SJCRH30 (cell line): Measurements from ENCODE around the gene HSF5. TPM values are rescaled to one million over a fixed set of nuclear protein-coding genes. Genes with fewer than 3 reads are reported as not detected.

Experiments used
- DNase-seq, 2 experiments: peaks; one replicate each; pipeline ENCODE4 v3.0.0-alpha.2; 2015 to 2020
- H3K27ac ChIP-seq: fragments of 250-450 bp; sonication (Bioruptor Pico); 2 replicates; pipeline ENCODE4 v1.5.1; 2020; ENCODE audit warnings: mild to moderate bottlenecking, moderate library complexity
- H3K27me3 ChIP-seq: fragments of 250-450 bp; sonication (Bioruptor Pico); 2 replicates; pipeline ENCODE4 v1.5.1; 2020; ENCODE audit warnings: mild to moderate bottlenecking, moderate library complexity
- H3K36me3 ChIP-seq: fragments of 250-450 bp; sonication (Bioruptor Pico); 2 replicates; pipeline ENCODE4 v1.5.1; 2020; ENCODE audit warnings: mild to moderate bottlenecking, moderate library complexity
- H3K4me1 ChIP-seq: fragments of 250-450 bp; sonication (Bioruptor Pico); 2 replicates; pipeline ENCODE4 v1.5.1; 2020; ENCODE audit warnings: mild to moderate bottlenecking, moderate library complexity
- H3K4me3 ChIP-seq: fragments of 250-450 bp; sonication (Bioruptor Pico); 2 replicates; pipeline ENCODE4 v1.5.1; 2020; ENCODE audit warnings: mild to moderate bottlenecking, moderate library complexity
- H3K9me3 ChIP-seq: fragments of 250-450 bp; sonication (Bioruptor Pico); replicated peaks from 2 replicates; pipeline ENCODE4 v1.5.1; 2020; ENCODE audit warnings: mild to moderate bottlenecking, moderate library complexity
- total RNA-seq: library from RNA; depleted of rRNA; stranded (reverse); fragments of >200 nt; shearing (Covaris generic); gene quantifications from 2 replicates; pipeline ENCODE4 v1.2.3, GENCODE V29; 2014; rRNA removed

HSF5 gene, protein sequence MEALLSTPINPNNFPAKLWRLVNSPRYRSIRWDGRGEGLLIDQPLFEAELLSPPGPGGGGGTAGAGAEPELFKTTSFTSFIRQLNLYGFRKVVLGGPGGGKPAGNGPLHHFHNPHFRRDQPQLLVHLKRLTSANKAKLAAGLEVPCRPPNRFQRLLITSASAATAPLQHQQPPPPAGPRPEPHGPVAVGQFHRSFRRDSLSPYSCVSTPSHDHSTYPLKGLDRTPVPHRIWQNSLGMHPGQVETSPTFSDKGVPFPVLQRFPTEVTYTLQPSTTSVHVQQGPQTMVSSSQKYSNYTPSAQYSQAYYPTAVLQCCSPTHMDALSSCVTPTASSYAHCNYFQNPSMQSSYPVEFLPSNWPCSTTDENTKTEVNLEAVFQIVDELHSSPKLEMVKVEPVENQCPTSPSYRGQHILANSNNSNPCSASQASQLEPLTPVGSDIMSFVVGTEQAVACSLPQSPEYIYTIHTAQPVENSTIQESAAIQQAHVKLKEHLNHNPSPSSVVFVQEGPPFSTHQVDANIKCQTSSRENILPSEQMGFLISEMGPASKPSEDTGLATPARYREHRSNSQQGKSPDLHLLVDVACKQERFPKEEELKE
- not detected in 2 replicates for total RNA-seq

DNA sequence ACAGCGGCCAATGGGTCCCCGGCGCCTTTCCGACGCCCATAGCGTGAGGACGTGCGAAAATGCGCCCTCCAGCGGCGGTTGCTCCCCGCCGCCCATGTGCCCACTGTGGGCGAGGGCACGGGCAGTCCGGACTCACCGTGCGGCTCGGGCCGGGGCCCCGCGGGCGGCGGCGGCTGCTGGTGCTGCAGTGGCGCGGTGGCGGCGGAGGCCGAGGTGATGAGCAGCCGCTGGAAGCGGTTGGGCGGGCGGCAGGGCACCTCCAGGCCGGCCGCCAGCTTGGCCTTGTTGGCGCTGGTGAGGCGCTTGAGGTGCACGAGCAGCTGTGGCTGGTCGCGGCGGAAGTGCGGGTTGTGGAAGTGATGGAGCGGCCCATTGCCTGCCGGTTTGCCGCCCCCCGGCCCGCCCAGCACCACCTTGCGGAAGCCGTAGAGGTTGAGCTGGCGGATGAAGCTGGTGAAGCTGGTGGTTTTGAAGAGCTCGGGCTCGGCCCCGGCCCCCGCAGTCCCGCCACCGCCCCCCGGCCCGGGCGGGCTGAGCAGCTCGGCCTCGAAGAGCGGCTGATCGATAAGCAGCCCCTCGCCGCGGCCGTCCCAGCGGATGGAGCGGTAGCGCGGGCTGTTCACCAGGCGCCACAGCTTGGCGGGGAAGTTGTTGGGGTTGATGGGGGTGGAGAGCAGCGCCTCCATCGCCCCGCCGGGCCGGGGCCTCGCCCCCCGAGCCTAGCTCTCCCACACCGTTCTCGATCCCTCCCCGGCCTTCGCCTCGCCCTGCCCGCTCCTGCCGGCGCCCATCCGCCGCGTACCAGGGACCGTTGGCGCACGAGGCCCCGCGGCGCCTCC, at the start of gene HSF5:
TSS of gene HSF5 (minus strand) at position 820 of the 839 bp plus-strand sequence. CDS start at position 686, 134 bp downstream.
- H3K27ac ChIP-seq, result no peak within 1 kb of the TSS
- H3K27me3 ChIP-seq, result no peaks in the 10 kb centered on the region
- 0 out of 2 replicates have a peak, but pooled peaks cover 4% of the 10 kb centered on the region for H3K9me3 ChIP-seq
- peaks cover 33% of the 10 kb centered on the region for H3K36me3 ChIP-seq
- no peak for DNase-seq
- no peak within 1 kb of the TSS for H3K4me3 ChIP-seq
- no peaks in the 10 kb centered on the region for H3K4me1 ChIP-seq

DNA sequence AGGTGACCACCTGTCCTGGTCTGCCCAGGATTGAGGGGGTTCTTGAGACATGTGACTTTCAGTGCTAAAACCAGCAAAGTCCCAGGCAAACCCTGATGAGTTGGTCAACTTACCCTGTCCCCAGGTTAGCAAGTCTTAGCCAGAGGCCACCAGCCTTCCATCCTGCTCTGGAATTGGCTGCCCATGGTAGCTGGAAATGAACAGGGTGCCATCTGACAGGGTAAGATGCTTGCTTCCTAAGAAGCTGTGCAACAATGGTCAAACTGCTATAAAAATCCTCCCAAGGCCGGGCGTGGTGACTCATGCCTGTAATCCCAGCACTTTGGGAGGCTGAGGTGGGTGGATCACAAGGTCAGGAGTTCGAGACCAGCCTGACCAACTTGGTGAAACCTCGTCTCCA, 49.1 kb upstream of the HSF5 start:
- H3K4me3 ChIP-seq, result no peak overlapping the region
- no peaks in the 10 kb centered on the region for H3K9me3 ChIP-seq
- peaks cover 51% of the 10 kb centered on the region for H3K4me1 ChIP-seq
- no peak for DNase-seq
- no peaks in the 10 kb centered on the region for H3K27me3 ChIP-seq
- H3K27ac ChIP-seq, result peak overlapping the region; percentile 41
- no peaks in the 10 kb centered on the region for H3K36me3 ChIP-seq

DNA sequence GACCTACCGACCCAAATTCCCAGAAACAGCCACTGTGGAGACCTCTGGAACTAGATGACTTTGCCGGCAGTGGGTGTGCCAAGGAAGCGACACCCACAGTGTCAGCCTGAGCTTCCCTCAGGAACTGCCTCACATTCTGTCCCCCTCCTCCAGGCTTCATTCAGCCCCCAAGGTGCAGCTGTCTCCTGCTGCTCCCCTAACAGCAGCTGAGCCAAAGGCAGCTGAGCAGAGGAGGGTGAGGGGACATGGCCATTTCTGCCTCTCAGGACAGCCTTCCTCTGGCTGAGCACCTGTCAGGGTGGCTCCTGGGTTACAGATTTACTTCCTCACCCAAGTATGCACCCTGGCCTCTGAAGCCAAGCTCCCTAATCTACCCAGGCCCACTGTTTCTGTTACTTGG, 48.3 kb upstream of the HSF5 start:
- Histone ChIP-seq H3K9me3 (no peaks in the 10 kb centered on the region), H3K4me3 (no peak overlapping the region), H3K27me3 (no peaks in the 10 kb centered on the region), H3K27ac (peak overlapping the region; percentile 41), H3K36me3 (no peaks in the 10 kb centered on the region), H3K4me1 (peaks cover 51% of the 10 kb centered on the region)
- DNase-seq, result peak; percentile 70 to 82

DNA sequence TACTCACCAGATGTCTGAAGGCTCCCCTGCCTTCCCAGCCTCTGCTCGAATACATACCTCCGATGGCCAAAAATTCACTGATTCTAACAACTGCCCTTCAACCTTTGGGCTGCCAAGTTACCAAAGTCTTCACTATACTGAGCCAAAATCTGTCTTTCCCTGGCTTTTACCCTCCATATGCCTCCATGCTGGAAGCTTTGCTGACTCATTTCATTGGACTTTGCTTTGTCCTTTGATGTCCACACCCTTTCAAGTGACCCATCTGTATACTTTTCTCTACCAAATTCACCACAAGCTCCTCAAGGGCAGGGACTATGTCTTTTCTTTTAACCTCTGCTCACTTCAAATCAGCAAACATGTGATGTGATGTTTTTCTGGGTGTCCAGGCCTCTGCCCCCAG, 47.2 kb upstream of the HSF5 start:
- Histone ChIP-seq H3K9me3 (no peaks in the 10 kb centered on the region), H3K4me3 (no peak overlapping the region), H3K27ac (no peak overlapping the region), H3K36me3 (no peaks in the 10 kb centered on the region), H3K4me1 (peaks cover 51% of the 10 kb centered on the region), H3K27me3 (no peaks in the 10 kb centered on the region; the same call in 1 of the 2 replicates)
- no peak for DNase-seq

DNA sequence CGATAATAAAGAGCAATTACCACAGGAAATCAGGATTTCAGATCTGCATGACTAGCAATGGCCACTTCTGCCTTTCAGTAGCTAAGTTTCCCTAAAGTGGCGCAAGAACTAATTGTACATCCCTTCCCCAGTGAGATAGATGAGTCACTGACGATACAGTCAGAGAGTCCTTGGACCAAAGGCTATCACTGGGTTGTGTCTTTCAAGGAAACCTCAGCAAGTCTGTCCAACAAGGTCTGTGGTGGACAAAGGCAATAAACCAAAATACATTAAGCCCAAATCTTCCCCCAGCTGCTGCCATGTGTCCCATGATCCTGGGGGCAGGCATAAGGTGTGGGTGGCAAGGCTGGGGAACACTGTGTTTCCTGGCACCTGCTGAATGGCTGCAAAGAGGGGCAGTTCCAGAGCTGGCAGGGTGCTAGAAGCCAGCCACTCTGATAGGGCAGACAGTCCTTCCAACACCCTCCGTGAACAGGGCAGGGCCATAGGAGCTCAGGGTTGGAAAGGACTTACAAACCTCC, 46.8 kb upstream of the HSF5 start:
- Histone ChIP-seq H3K9me3 (no peaks in the 10 kb centered on the region), H3K36me3 (no peaks in the 10 kb centered on the region), H3K27me3 (no peaks in the 10 kb centered on the region; the same call in 1 of the 2 replicates), H3K4me1 (peaks cover 51% of the 10 kb centered on the region), H3K4me3 (no peak overlapping the region), H3K27ac (no peak overlapping the region)
- no peak for DNase-seq

DNA sequence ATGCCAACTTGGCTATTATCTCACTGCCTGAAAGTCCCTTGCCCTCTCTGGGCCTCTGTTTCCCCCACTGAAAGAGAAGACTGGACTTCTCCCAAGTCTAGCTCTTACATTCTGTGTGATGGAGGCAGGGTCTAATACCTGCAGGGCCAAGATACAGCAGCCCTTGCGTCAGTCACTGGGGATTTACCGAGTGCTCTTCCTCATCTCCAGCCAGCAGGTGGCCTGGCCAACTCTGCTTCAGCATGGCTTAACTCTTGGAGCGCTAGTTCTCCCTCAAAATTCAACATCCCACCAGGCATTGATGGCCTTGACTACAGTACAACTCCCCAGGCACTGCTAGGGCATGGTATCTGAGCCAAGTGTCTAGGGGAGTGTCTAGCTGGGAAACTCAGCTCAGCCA, 46.1 kb upstream of the HSF5 start:
- Histone ChIP-seq H3K27ac (no peak overlapping the region; the same call in 1 of the 2 replicates), H3K36me3 (no peaks in the 10 kb centered on the region), H3K4me3 (no peak overlapping the region), H3K4me1 (peaks cover 51% of the 10 kb centered on the region), H3K9me3 (no peaks in the 10 kb centered on the region), H3K27me3 (no peaks in the 10 kb centered on the region; the same call in 1 of the 2 replicates)
- no peak for DNase-seq

DNA sequence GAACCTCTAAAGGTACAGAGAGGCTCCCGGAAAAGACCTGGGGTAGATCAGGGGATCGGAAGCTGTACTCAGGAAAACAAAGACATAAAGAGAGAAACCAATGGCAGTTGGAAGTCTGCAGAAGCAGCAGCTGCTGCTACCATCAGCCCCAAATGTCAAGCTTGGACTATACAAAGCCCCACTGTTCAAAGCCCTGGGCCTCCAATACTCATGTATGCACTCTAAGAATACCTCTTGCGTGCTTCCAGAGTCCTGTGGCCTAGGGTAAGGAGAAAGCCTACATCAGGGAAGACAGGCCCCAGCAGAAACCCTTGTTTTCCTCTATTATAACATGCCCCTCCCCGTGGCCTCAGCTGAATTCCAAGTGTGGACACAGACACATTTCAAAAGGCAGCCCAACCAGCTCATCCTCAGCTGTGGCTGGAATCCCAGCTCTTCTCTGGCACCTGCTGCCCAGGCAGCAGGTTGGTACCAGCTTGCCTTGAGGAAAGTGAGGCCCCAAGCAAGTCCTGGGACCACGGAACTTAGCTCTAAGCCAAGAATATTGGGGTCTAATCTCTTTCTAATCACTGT, 45.5 kb upstream of the HSF5 start:
- Histone ChIP-seq H3K4me3 (no peak overlapping the region), H3K27ac (peak overlapping the region; percentile 78)

DNA sequence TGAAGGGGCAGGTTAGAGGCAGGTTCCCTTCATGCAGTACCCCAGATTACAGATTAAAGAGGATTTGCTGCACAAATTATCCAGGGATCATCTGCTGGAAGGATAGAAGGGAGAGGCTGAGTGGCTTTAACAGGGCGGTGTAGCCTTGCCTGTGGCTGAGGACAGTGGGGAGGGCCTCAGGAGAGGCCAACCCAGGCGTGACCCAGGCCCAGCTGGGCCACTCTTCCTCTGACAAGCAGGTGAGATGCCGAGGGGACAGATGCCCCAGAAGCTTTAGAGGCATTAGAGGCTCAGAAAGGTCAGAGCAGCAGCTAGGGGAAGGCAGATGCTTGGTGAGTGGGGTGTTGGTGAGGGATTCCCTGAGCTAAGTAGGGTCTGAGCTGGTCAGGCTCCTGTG, 44.3 kb upstream of the HSF5 start:
- H3K4me3 ChIP-seq, result peak overlapping the region; percentile 59
- H3K4me1 ChIP-seq, result peaks cover 51% of the 10 kb centered on the region
- no peaks in the 10 kb centered on the region; the same call in 1 of the 2 replicates for H3K27me3 ChIP-seq
- H3K9me3 ChIP-seq, result no peaks in the 10 kb centered on the region
- H3K36me3 ChIP-seq, result no peaks in the 10 kb centered on the region
- no peak overlapping the region for H3K27ac ChIP-seq
- no peak for DNase-seq

More for the DNA sequence above, 45.5 kb upstream of the HSF5 start:
- H3K4me1 ChIP-seq, result peaks cover 51% of the 10 kb centered on the region
- DNase-seq, result peak; percentile 64 to 86
- H3K9me3 ChIP-seq, result no peaks in the 10 kb centered on the region
- H3K36me3 ChIP-seq, result no peaks in the 10 kb centered on the region
- H3K27me3 ChIP-seq, result no peaks in the 10 kb centered on the region; the same call in 1 of the 2 replicates

DNA sequence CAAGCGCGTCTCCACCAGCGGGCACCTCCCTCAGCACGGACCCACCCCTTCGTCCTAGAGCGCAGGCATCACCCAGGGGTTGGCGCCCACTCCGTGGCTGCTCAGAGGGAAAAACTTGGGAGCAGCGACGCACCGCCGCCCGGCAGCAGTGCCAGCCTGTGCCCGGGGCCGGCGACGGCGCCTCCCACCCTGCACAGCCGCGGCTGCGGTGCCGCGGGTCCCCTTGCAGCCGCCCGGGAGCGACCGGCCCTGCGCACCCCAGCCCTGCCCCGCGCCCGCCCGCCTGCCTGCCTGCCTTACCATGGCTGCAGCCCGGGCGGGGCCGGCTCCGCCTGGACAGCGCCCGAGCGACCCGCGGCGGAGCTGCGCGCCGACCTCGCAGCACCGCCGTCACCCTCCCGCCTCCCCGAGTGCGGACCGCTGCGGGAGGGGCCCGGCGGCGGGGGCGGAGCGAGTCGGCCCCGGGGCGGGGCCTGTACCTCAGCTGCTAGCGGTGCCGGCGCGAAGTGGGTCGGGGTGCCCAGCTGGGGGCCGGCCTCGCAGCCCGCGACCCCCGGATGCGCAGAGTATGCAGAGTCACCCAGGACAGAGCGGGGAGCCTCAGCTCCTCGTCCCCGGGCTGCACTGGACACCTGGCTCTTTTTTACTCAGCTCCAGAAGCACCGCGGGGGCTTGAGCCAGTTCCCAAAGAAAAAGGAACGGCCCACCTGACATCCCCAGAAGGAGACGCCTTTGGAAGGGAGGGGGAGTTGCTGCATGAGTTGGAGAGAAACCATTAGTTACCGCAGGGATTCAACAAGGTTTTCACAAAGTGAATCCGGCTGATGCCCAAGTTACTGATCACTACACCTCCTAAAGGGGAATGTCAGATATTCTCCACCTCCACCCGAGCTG, 43.7 kb upstream of the HSF5 start:
- peak; percentile 46 to 59 for DNase-seq

DNA sequence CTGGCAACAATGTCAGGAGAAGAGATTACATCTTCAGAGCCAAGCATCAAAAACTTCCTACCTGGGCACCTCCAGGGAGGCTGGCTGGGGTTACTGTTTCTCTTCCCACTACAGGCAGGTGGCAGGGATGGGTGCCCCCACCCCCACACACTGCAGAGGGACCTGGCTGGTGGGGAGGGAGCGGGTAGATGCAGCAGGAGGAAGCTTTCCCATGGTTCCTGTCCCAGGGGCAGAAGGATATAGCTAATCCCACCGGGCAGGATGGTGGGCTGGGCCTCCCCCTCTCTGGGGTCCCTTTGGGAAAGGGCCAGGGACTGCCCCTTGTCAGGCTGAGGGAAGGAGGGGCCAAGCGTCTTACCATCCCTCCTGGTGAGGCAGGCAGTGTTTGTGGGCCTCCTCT, 42.9 kb upstream of the HSF5 start:
- Histone ChIP-seq H3K36me3 (no peaks in the 10 kb centered on the region), H3K27me3 (no peaks in the 10 kb centered on the region; the same call in 1 of the 2 replicates), H3K4me3 (peak overlapping the region; percentile 59), H3K9me3 (no peaks in the 10 kb centered on the region), H3K4me1 (peaks cover 37% of the 10 kb centered on the region), H3K27ac (no peak overlapping the region)
- DNase-seq, result no peak

More for the DNA sequence above, 43.7 kb upstream of the HSF5 start:
- Histone ChIP-seq H3K4me3 (peak overlapping the region; percentile 59), H3K27me3 (no peaks in the 10 kb centered on the region; the same call in 1 of the 2 replicates), H3K4me1 (peaks cover 45% of the 10 kb centered on the region), H3K9me3 (no peaks in the 10 kb centered on the region), H3K27ac (no peak overlapping the region), H3K36me3 (no peaks in the 10 kb centered on the region)

DNA sequence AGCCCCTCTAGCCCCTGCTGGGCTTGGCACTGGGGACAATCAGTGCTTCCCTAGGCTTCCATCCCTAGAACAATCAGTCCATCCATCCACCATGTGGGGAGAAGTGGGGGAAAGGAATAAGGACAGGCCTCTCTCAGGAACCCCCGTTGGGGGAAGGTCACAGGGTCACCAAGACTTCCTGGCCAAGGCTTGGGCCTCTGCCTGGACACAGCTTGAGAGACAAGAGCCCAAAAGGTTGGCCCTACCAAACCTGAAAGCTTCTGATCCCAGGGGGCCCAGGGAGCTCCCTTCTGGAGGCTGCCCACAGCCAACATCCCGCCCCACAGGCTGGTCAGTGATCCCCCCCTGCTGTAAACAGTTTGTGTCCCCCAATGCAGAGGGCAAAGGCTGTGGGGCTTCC, 42.4 kb upstream of the HSF5 start:
- no peak for DNase-seq
- Histone ChIP-seq H3K4me3 (no peak overlapping the region), H3K9me3 (no peaks in the 10 kb centered on the region), H3K27ac (no peak overlapping the region), H3K4me1 (peaks cover 32% of the 10 kb centered on the region), H3K27me3 (no peaks in the 10 kb centered on the region; the same call in 1 of the 2 replicates), H3K36me3 (no peaks in the 10 kb centered on the region)

DNA sequence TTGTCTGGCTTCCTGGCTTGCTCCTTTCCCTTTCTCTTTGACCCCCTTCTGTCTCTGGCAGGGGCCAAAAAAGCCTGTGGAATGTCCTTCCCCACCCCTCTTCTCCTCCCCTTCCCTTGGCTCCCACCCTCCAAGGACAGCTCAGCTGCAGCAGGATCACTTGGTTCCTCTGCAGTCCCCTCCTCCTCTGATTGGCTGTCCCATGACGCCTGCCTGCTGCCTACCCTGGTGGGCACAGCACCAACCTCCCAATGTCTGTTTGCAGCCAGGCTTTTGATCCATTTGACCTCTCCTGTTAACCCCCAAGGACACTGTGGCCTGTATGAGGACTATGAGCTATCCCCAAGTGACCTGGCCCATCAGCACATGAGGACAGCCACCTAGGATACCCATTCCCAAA, 41.1 kb upstream of the HSF5 start:
- Histone ChIP-seq H3K9me3 (no peaks in the 10 kb centered on the region), H3K36me3 (no peaks in the 10 kb centered on the region), H3K4me1 (peaks cover 23% of the 10 kb centered on the region), H3K27me3 (no peaks in the 10 kb centered on the region; the same call in 1 of the 2 replicates), H3K27ac (no peak overlapping the region), H3K4me3 (no peak overlapping the region)
- DNase-seq, result no peak

DNA sequence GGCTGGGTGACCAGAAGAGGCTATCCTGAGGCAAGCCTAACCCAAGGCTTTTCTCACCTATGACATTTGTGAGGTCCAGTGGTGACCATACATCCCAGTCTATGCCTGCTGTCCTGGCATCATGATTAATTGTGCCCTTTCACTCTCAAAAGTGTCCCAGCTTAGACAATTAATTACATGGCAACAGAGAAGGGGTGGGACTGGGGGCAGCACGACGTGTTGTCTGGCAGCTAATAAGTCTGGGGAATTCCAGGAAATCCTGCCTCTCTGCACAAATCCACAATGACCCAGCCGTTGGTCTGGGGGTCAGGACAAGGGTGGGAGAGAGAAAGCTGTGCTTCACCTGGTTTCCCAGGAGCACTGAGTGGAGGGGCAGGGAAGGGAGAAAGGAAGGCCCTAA, 40.2 kb upstream of the HSF5 start:
- no peaks in the 10 kb centered on the region; the same call in 1 of the 2 replicates for H3K27me3 ChIP-seq
- no peaks in the 10 kb centered on the region for H3K36me3 ChIP-seq
- no peaks in the 10 kb centered on the region for H3K9me3 ChIP-seq
- peaks cover 15% of the 10 kb centered on the region for H3K4me1 ChIP-seq
- no peak overlapping the region for H3K27ac ChIP-seq
- H3K4me3 ChIP-seq, result no peak overlapping the region
- no peak for DNase-seq
